Measurements from ENCODE around the gene VAPB.
"Not testable (repeated sequence)": the region's sequence is repeated elsewhere in the genome, so short reads cannot be mapped to it uniquely, and the experiment has no call there.

Gene VAPB

GRCh38 chr20:58406422-58407001, 17.5 kb downstream of the VAPB start:
- in situ Hi-C loops (cut with MboI; ENCODE audit: low sequenced_read_pairs) = no loop called here

DNA sequence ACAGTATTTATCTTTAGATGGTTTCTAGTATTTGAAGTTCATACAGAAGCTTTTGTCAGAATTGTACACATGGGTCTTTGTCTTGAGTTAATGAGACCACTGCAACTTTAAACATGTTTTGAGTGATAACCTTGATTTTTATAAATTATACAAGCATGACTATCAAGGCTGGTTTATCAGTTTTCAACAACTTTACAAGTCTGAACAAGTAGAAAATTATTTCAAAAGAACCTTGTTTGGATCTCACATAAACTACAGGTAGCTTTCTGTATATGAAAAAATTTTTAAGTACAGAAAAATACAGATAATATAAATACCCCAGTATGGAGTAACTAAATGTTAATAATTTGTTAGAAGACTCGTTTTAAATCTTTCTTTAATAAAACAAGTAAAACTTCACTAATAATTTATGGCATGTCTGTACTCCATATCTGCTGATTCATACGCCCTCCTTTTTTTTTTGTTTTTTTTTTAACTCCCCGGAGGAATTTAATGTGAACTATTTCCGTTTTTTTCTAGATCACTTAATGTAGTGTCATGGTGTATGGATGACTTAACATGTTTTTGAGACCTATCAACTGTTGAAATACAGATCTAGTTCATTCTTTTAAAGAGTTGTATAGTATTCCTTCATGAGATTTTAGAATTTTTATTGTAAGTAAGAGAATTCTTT, 18.3 kb downstream of the VAPB start:
- in situ Hi-C loops (cut with MboI; ENCODE audit: low sequenced_read_pairs) = no loop called here

- in situ Hi-C loops (cut with MboI; ENCODE audit: low sequenced_read_pairs) = no loop called here
These were observed 19.0 kb downstream of the VAPB start for GRCh38 chr20:58407966-58408557.

DNA sequence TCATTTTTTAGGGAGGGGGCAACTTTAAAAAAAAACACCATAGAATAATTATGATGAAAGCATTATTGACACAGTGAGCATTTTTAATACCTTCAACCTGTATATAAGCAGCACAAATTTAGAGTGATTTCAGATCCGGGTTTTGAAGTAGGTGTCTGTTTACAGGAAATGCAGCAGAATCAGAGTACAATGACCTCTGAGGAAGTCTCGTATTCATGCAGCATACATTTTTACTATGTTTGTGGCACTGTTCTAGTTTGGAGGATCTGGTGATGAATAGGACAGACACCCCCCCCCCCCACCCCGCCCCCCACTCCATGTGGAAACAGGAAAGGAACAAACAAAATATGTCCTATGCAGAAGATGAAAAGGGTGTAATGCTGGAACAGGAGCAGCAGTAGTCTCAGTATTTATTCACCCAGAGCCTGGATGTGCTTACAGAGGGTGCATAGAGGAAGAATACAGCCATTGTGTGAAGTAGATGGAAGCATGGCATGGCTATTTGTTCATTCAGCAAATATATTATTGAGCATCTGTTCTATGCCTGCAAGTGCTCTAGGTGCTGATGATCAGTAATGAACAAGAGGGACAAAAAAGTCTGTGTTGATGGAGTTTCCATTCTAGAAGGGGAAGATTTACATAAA, 19.7 kb downstream of the VAPB start:
- in situ Hi-C loops (cut with MboI; ENCODE audit: low sequenced_read_pairs) = no loop called here

DNA sequence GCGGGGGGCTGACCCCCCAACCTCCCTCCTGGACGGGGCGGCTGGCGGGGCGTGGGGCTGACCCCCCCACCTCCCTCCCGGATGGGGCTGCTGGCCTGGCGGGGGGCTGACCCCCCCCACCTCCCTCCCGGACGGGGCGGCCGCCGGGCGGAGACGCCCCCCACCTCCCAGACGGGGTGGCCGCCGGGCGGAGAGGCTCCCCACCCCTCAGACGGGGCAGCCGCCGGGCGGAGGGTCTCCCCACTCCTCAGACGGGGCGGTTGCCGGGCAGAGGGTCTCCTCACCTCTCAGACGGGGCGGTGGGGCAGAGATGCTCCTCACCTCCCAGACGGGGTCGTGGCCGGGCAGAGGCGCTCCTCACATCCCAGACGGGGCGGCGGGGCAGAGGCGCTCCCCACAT, 25.2 kb downstream of the VAPB start:
- in situ Hi-C loops (cut with MboI; ENCODE audit: low sequenced_read_pairs) = not testable (repeated sequence)

DNA sequence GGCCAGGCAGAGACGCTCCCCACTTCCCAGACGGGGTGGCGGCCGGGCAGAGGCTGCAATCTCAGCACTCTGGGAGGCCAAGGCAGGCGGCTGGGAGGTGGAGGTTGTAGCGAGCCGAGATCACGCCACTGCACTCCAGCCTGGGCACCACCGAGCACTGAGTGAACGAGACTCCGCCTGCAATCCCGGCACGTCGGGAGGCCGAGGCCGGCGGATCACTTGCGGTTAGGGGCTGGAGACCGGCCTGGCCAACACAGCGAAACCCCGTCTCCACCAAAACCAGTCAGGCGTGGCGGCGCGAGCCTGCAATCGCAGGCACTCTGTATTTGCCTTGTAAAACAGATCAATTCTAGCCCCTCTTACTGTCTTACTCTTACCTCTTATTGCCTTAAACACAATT, 25.8 kb downstream of the VAPB start:
- in situ Hi-C loops (cut with MboI; ENCODE audit: low sequenced_read_pairs) = not testable (repeated sequence)

GRCh38 chr20:58416057-58416456, 27.0 kb downstream of the VAPB start:
- in situ Hi-C loops (cut with MboI; ENCODE audit: low sequenced_read_pairs) = no loop called here

GRCh38 chr20:58416835-58417234, 27.8 kb downstream of the VAPB start:
- in situ Hi-C loops (cut with MboI; ENCODE audit: low sequenced_read_pairs) = no loop called here

- in situ Hi-C loops (cut with MboI; ENCODE audit: low sequenced_read_pairs) = no loop called here
These were observed 28.4 kb downstream of the VAPB start for GRCh38 chr20:58417438-58417837.

GRCh38 chr20:58418949-58419748, 30.1 kb downstream of the VAPB start:
- in situ Hi-C loops (cut with MboI; ENCODE audit: low sequenced_read_pairs) = no loop called here

DNA sequence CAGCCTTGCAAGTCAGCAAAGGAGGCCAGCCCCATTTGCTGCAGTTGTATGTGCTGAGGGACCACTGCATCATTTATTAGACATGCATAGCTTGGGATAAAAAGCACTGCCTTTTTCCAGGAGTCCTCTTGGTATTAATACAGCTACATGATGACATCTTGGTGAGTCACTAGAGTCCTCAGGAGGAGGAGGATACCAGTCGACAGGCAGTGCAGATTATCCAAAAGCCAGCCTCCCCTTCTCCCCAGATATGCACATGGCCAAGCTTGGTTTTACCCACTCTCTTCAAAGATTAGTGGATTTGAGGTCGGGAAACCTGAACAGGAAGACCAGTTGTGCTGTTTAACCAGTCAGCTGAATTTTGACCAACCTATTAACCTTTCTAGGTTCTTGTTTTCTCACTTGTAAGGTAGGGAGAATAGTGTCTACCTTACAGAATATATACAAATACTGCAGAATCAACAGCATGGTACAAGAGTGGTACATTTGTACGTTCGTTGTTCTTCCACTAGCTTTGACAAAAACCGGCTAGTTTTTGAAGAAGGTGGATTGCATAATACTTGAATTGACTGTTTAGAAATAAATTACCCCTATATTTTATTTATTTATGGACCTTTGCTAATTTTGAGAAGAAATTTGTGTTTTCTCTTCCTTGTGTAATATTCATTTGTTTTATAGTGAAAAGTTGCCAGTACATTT, 31.9 kb downstream of the VAPB start:
- in situ Hi-C loops (cut with MboI; ENCODE audit: low sequenced_read_pairs) = no loop called here

DNA sequence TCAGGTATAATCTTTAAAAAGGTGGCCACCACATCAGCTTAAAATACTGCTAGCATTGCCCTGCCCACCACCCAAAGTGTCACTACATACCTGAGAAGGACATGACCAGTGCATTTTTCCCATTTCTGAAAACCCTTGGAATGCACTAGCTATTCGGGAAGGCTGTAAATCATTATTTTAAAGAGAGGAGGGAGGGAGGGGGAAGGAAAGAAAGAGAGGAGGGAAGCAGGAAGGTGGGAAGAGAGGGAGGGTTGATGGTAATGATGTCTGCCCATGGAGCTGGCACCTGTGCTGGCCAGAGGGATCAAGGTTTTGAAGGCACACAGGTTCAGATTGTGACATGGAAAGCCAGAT, 32.4 kb downstream of the VAPB start:
- in situ Hi-C loops (cut with MboI; ENCODE audit: low sequenced_read_pairs) = no loop called here

GRCh38 chr20:58424218-58424969, 35.4 kb downstream of the VAPB start:
- in situ Hi-C loops (cut with MboI; ENCODE audit: low sequenced_read_pairs) = no loop called here

DNA sequence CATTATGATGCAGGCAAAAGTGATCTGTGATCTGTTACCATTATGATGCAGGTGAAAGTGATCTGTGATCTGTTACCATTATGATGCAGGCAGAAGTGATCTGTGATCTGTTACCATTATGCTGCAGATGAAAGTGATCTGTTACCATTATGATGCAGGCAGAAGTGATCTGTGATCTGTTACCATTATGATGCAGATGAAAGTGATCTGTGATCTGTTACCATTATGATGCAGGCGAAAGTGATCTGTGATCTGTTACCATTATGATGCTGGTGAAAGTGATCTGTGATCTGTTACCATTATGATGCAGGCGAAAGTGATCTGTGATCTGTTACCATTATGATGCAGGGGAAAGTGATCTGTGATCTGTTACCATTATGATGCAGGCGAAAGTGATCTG, 38.5 kb downstream of the VAPB start:
- in situ Hi-C loops (cut with MboI; ENCODE audit: low sequenced_read_pairs) = loop anchor here (25.0 kb wide), 1 partner anchor 190 kb away; the partner anchor contains the start of gene ANKRD60

DNA sequence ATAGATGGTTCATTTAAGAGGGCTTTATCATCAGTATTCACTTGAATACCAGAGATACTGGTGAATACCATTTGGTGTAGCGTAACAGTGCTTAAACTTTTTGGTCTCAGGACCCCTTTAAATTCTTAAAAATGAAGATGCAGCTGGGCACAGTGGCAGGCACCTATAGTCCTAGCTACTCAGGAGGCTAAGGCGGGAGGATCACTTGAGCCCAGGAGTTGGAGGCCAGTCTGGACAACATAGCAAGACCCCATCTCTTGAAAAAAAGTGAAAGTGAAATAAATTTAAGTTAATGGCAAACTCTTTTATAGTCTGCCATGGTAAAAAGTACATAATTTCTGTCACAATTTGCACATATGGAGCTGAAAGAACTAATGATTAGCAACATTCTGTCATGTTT, 39.3 kb downstream of the VAPB start:
- in situ Hi-C loops (cut with MboI; ENCODE audit: low sequenced_read_pairs) = loop anchor here (25.0 kb wide), 1 partner anchor 191 kb away; the partner anchor contains the start of gene ANKRD60

DNA sequence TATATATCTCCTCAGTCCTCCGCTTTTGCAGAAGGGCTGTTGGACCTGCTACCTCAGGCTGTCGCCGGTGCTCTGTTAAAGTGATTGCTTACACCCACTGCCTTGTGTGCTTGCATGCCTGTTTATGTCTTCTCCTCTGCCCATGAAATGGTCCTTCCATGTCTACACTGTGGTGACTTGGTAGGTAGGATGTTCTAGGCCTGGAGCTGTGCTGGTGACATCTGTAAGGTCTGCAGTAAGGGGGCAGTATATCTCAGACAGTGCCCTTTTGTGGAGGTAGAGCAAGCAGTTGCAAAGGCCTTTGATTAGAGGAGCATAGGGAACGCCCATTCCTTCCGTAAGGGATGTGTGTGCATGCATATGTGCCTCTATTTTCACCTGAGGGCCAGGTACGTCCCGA, 40.3 kb downstream of the VAPB start:
- in situ Hi-C loops (cut with MboI; ENCODE audit: low sequenced_read_pairs) = loop anchor here (25.0 kb wide), 1 partner anchor 192 kb away; the partner anchor contains the start of gene ANKRD60

- in situ Hi-C loops (cut with MboI; ENCODE audit: low sequenced_read_pairs) = loop anchor here (25.0 kb wide), 1 partner anchor 194 kb away; the partner anchor contains the start of gene ANKRD60
These were observed 42.1 kb downstream of the VAPB start for GRCh38 chr20:58431134-58431533.

DNA sequence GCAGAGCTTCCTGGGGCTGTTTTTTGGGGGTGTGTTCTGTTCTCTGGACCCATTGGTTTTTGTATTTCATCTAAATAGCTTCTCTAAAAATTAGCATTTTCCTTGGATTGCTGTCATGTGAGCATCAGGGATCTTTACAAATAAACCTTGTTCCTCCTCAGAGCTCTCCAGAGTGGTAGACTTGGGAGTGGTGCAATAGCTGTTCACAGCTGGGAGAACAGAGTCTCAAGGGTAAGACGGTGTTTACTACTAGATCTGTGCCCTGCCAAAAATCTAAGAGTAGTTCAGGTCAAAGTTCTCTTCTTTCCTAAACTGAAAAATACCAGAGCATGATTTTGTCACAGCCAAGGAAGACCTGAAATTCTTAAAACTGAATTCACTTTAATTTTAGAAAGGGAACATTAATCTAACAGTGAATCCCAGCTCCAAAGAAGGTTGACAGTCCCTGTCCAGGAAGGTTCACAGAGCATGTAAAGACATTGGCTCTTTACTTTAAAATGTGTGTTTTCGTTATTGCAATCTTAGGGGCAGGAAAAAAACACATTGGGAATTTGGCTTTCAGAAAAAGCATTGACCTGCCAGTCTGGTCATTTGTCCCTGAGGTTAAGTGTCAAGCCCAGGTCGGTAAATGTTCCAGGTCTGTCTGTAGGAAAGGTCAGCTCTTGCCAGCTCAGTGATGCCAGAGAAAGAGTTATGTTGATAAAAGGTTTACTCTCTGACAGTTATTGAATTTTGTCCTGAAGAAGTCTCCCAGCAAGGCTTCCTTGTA, 43.3 kb downstream of the VAPB start:
- in situ Hi-C loops (cut with MboI; ENCODE audit: low sequenced_read_pairs) = loop anchor here (25.0 kb wide), 1 partner anchor 195 kb away; the partner anchor contains the start of gene ANKRD60
